ENCODE results near the gene DISC1.

DISC1 gene

GRCh38 chr1:231605149-231606100, 21.2 kb upstream of the DISC1 start:
- DNase-seq (ENCODE audit: low read depth) = no peak
- H3K4me3 ChIP-seq (ENCODE audit: low read depth, low read length) = no peak overlapping the region
- TF ChIP-seq, protein P1, sequence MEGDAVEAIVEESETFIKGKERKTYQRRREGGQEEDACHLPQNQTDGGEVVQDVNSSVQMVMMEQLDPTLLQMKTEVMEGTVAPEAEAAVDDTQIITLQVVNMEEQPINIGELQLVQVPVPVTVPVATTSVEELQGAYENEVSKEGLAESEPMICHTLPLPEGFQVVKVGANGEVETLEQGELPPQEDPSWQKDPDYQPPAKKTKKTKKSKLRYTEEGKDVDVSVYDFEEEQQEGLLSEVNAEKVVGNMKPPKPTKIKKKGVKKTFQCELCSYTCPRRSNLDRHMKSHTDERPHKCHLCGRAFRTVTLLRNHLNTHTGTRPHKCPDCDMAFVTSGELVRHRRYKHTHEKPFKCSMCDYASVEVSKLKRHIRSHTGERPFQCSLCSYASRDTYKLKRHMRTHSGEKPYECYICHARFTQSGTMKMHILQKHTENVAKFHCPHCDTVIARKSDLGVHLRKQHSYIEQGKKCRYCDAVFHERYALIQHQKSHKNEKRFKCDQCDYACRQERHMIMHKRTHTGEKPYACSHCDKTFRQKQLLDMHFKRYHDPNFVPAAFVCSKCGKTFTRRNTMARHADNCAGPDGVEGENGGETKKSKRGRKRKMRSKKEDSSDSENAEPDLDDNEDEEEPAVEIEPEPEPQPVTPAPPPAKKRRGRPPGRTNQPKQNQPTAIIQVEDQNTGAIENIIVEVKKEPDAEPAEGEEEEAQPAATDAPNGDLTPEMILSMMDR (conservative IDR thresholded peaks at IDR 0.05; ENCODE audit: low read depth, low read length) = no peak

DNA sequence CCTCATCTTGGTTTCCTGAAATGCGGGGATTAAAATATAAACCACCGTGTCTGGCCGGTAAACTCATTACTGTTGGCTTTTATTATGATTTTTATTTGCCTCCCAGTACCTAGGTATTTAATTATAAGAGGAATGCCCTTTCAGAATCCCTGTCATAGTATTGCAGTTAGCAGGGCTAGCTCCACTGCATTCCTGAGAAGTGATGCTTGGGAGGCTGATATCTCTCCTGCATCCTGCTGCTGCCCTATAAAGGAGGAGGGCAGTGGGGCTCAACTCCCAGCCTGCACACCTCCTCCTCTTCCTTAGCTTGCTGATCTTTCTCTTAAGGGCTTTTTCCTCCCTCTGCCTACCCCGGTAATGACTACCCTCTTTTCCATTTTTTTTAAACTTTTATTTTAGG, 19.9 kb upstream of the DISC1 start:
- H3K4me3 ChIP-seq (ENCODE audit: low read depth, low read length) = no peak overlapping the region
- TF ChIP-seq, protein P1 (conservative IDR thresholded peaks at IDR 0.05; ENCODE audit: low read depth, low read length) = no peak
- DNase-seq (ENCODE audit: low read depth) = peak; percentile 39

- no peak overlapping the region for H3K4me3 ChIP-seq (ENCODE audit: low read depth, low read length)
- TF ChIP-seq, protein P1 (conservative IDR thresholded peaks at IDR 0.05; ENCODE audit: low read depth, low read length) = no peak
- DNase-seq (ENCODE audit: low read depth) = no peak
Measured at GRCh38 chr1:231610388-231610787, 16.2 kb upstream of the DISC1 start.

DNA sequence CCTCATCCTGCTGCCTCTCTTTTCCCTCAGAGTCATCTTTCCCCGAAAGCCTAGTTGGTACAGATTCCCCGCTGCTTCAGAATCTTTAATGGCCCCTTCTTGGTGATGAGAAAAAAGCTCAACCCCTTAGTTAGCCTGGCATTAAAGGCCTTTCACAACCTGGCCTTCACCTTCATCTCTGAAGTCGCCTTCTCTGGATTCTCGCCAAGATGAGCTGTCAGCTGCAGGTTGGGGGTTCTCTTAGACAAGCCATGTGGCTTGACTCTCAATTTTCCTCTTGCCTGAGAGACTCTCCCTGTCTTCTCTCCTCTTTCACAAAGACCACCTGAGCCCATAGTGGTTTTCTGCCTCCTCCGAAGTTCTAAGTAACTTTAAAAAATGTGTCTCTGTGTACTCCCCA, 15.5 kb upstream of the DISC1 start:
- DNase-seq (ENCODE audit: low read depth) = no peak
- H3K4me3 ChIP-seq (ENCODE audit: low read depth, low read length) = no peak overlapping the region
- TF ChIP-seq, protein P1 (conservative IDR thresholded peaks at IDR 0.05; ENCODE audit: low read depth, low read length) = no peak

DNA sequence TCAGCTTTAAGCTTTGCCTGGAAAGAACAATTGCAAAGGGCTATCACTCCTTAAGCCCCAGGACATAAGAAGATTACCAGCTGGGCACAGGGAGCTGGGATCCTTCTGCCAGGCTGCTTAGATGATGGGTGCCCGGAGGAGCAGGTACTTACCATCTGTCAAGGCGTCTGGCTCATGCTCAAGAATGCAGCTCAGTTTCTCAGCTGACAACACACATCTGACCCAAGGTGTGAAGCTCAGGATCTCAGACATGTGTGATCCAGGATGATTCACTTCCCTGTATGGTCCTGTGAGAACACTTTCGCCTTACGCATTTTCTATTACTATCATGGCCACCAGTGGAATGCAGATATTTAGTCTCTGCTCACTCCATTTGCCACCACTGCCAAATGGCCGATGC, 14.7 kb upstream of the DISC1 start:
- TF ChIP-seq, protein P1 (conservative IDR thresholded peaks at IDR 0.05; ENCODE audit: low read depth, low read length) = no peak
- no peak for DNase-seq (ENCODE audit: low read depth)

GRCh38 chr1:231612393-231613089, 14.0 kb upstream of the DISC1 start:
- TF ChIP-seq, protein P1 (conservative IDR thresholded peaks at IDR 0.05; ENCODE audit: low read depth, low read length) = no peak
- H3K4me3 ChIP-seq (ENCODE audit: low read depth, low read length) = no peak overlapping the region
- DNase-seq (ENCODE audit: low read depth) = no peak

More for the DNA sequence above, 14.7 kb upstream of the DISC1 start:
- no peak overlapping the region for H3K4me3 ChIP-seq (ENCODE audit: low read depth, low read length)
